ENCODE measurements around the gene RNF223.

The RNF223 gene

GRCh38 chr1:1021010-1021919, 52.8 kb downstream of the RNF223 start:
- H3K4me2 ChIP-seq (ENCODE audit: insufficient read depth, low read length, poor library complexity, severe bottlenecking): peak overlapping the region; percentile 84
- H2AFZ ChIP-seq (ENCODE audit: low read length): peak overlapping the region; percentile 74
- H3K4ac ChIP-seq (ENCODE audit: low read length): peak overlapping the region; percentile 89
- no peak for DNase-seq (ENCODE audit: low spot score)
- peak overlapping the region; percentile 22 for H2BK12ac ChIP-seq (ENCODE audit: low read length)
- H2BK120ac ChIP-seq (ENCODE audit: low read depth, low read length): peak overlapping the region; percentile 94
- H3K36me3 ChIP-seq (replicated peaks in 1 of 2; ENCODE audit: control insufficient read depth in 2 of 2, insufficient read depth in 2 of 2, low read length in 2 of 2): peaks cover 5 to 33% of the 10 kb centered on the region in 2 donors
- peak overlapping the region; percentile 72 for H4K91ac ChIP-seq (ENCODE audit: low read depth, low read length, poor library complexity)
- no peaks in the 10 kb centered on the region for H3K9me3 ChIP-seq (replicated peaks in 1 of 2; ENCODE audit: control insufficient read depth in 2 of 2, insufficient read depth in 1 of 2, low read depth in 1 of 2, low read length in 2 of 2)
- H2AK5ac ChIP-seq (ENCODE audit: low read depth, low read length): peak overlapping the region; percentile 99
- H3K18ac ChIP-seq (ENCODE audit: low read length): peak overlapping the region; percentile 97
- H3K9ac ChIP-seq (ENCODE audit: low read depth, low read length, poor library complexity): peak overlapping the region; percentile 93
- H2BK5ac ChIP-seq (ENCODE audit: low read length): peak overlapping the region; percentile 90
- H3K4me1 ChIP-seq (ENCODE audit: control insufficient read depth in 2 of 2, insufficient read depth in 1 of 2, low read depth in 1 of 2, low read length in 2 of 2): peaks cover 12 to 33% of the 10 kb centered on the region in 2 donors
- WGBS, 2 donors (ENCODE audit: extremely low coverage in 2 of 2, insufficient read length in 2 of 2, insufficient replicate concordance in 1 of 2): no CpG with 5 or more reads among the region's 33 CpGs
- no peak overlapping the region for H4K8ac ChIP-seq (ENCODE audit: low read depth, low read length)
- H3K4me3 ChIP-seq (ENCODE audit: low read length in 2 of 2): peak overlapping the region; percentile 90 to 97
- peaks cover 30% of the 10 kb centered on the region for H3K79me1 ChIP-seq (ENCODE audit: low read depth, low read length)
- H3K14ac ChIP-seq (ENCODE audit: low read length): peak overlapping the region; percentile 71
- H2BK15ac ChIP-seq (ENCODE audit: low read length): peak overlapping the region; percentile 98
- no peaks in the 10 kb centered on the region for H3K27me3 ChIP-seq (ENCODE audit: control insufficient read depth in 3 of 3, insufficient read depth in 3 of 3, low read depth in 1 of 3, low read length in 3 of 3)
- peak overlapping the region; percentile 80 for H3K23ac ChIP-seq (ENCODE audit: low read depth, low read length, poor library complexity)
- peak overlapping the region; percentile 43 for H3K27ac ChIP-seq (replicated peaks; ENCODE audit: low read length)

Data from neuronal stem cell (in vitro differentiated cells).